Measurements from ENCODE around the gene RING1. TPM values are rescaled to one million over a fixed set of nuclear protein-coding genes. Genes with fewer than 3 reads are reported as not detected.

RING1 gene
- total RNA-seq (2021; ENCODE audit: unreplicated experiment) = 45.9 TPM
- 57.0 and 57.1 TPM in 2 replicates for polyA plus RNA-seq (2012)
- percentile 88 among the genes with signal in this experiment for Bru-seq, nascent RNA
- percentile 92 among the genes with signal in this experiment for BruChase-seq, experiment 1, labeled RNA remaining after a 6-hour chase
- percentile 83 among the genes with signal in this experiment for BruChase-seq, experiment 2, labeled RNA remaining after a 2-hour chase
- long read RNA-seq, transcript RING1-201 (7 exons, 1,752 nt) = major isoform, 10 of 22 reads
- long read RNA-seq, partial matches to known transcripts = 5 of 22 reads
- long read RNA-seq, other reads (novel, unspliced or antisense) = 7 of 22 reads

GRCh38 chr6:33208091-33208967 is at the start of gene RING1:
RING1 (plus strand) TSS chr6:33208500; CDS start chr6:33208823, 323 bp downstream.
- TF ChIP-seq SIN3A (IDR thresholded peaks at IDR 0.05; ENCODE audit: low read depth) = no peak
- no peak for TF ChIP-seq FOSL1 (IDR thresholded peaks at IDR 0.05; ENCODE audit: low read depth)
- peak; percentile 58; the same call in 1 of the 2 replicates for TF ChIP-seq ZFX (IDR thresholded peaks at IDR 0.05)
- no peak for TF ChIP-seq CEBPB (IDR thresholded peaks at IDR 0.05; ENCODE audit: low read depth)
- TF ChIP-seq SP1 (IDR thresholded peaks at IDR 0.05; ENCODE audit: low read depth) = no peak
- TF ChIP-seq ZBTB33 (IDR thresholded peaks at IDR 0.05; ENCODE audit: extremely low read depth, insufficient replicate concordance, low read length) = no peak
- TF ChIP-seq SRF (IDR thresholded peaks at IDR 0.05; ENCODE audit: low read depth) = no peak
- no peak for TF ChIP-seq REST (IDR thresholded peaks at IDR 0.05; ENCODE audit: low read depth)
- TF ChIP-seq RAD21 (IDR thresholded peaks at IDR 0.05; ENCODE audit: low read depth) = no peak
- TF ChIP-seq EZH2 (IDR thresholded peaks at IDR 0.05) = no peak
- peak; percentile 88 for TF ChIP-seq YY1 (IDR thresholded peaks at IDR 0.05; ENCODE audit: extremely low read depth, insufficient replicate concordance, low read depth, low read length)
- TF ChIP-seq POLR2A (IDR thresholded peaks at IDR 0.05; ENCODE audit: borderline replicate concordance, extremely low read depth, insufficient read depth, insufficient read length) = peak; percentile 53
- no peak for TF ChIP-seq EGR1 (IDR thresholded peaks at IDR 0.05; ENCODE audit: low read depth)
- TF ChIP-seq JUND (IDR thresholded peaks at IDR 0.05) = no peak
- TF ChIP-seq POLR2AphosphoS5 (IDR thresholded peaks at IDR 0.05; ENCODE audit: low read depth, low read length) = peak; percentile 88
- H3K36me3 ChIP-seq (ENCODE audit: control insufficient read depth in 1 of 2, insufficient read depth in 2 of 2, low read length in 2 of 2) = peaks cover 11 to 23% of the 10 kb centered on the region in 2 experiments; a peak in 3 of 4 replicates
- H3K4me1 ChIP-seq (ENCODE audit: control insufficient read depth in 1 of 2, insufficient read depth in 2 of 2, low read length in 2 of 2) = peaks cover 29 to 49% of the 10 kb centered on the region in 2 experiments
- no peaks in the 10 kb centered on the region for H4K20me1 ChIP-seq (ENCODE audit: insufficient read depth)
- peak within 1 kb of the TSS; percentile 96 for H3K9ac ChIP-seq (ENCODE audit: low read length)
- ChIA-PET RAD21 (ENCODE audit: low non-redundant PET in 1 of 2, low total read pairs in 2 of 2, uncharacterized antibody in 2 of 2, unreplicated experiment in 2 of 2) (interaction anchor here in 1 of 2 experiments (1.3 kb wide), 1 partner anchor 40 kb away, joined by 5 read pairs; no protein-coding TSS in a partner anchor), POLR2A (interaction anchor here (0.6 to 1.4 kb wide), 2 partner anchors 9 to 58 kb away, joined by 3 to 5 read pairs; no protein-coding TSS in a partner anchor), CTCF (interaction anchor here (1.4 to 1.9 kb wide), 2 partner anchors 11 to 40 kb away, joined by 4 to 6 read pairs; no protein-coding TSS in a partner anchor)
- no peak for DNase-seq (ENCODE audit: low read depth, low spot score)
- H3K9me2 ChIP-seq (ENCODE audit: insufficient read depth) = no peaks in the 10 kb centered on the region
- no peaks in the 10 kb centered on the region for H3K27me3 ChIP-seq (ENCODE audit: insufficient read depth, low read length)
- H3K9me3 ChIP-seq (ENCODE audit: control insufficient read depth in 1 of 2, insufficient read depth in 1 of 2, low read depth in 1 of 2, low read length in 2 of 2) = no peaks in the 10 kb centered on the region
- H3K79me2 ChIP-seq (ENCODE audit: insufficient read depth, low read length) = peaks cover 29% of the 10 kb centered on the region
- peak within 1 kb of the TSS; percentile 96 for H3K27ac ChIP-seq (ENCODE audit: low read depth, low read length)
- BruUV-seq (replicated peaks) = no TSS peak
- peak; percentile 38 for ATAC-seq
- no peak within 1 kb of the TSS for H2AFZ ChIP-seq (ENCODE audit: low read depth, low read length, poor library complexity, severe bottlenecking)
- peak within 1 kb of the TSS; percentile 92 to 95 for H3K4me3 ChIP-seq (replicated peaks in 1 of 2; ENCODE audit: low read depth in 1 of 2, low read length in 2 of 2)
- H3K4me2 ChIP-seq (ENCODE audit: low read length) = peak within 1 kb of the TSS; percentile 97
- intact Hi-C loops (cut with micrococcal nuclease) = loop anchor here (10.0 kb wide), 1 partner anchor 206 kb away; the partner anchor contains the start of genes CUTA and PHF1

All from HCT116 (cell line).